HepG2 (cell line): ENCODE data around the gene COMP.
A peak's percentile ranks its signal among the peaks of the same experiment; 100 is the strongest.

ENCODE experiments used
- HDAC2 ChIP-seq: sonication (generic); formaldehyde crosslinking; IDR thresholded peaks from 2 replicates; pipeline ENCODE4 v1.4.0; 2020; ENCODE audit warnings: missing genetic modification reagents
- MAFF ChIP-seq: IDR thresholded peaks from 2 replicates; pipeline ENCODE4 v1.6.1; 2011; ENCODE audit warnings: low read depth, low read length, improper control_type of control experiment
- MEF2D ChIP-seq: sonication (generic); formaldehyde crosslinking; IDR thresholded peaks from 2 replicates; pipeline ENCODE4 v1.5.1; 2020; ENCODE audit warnings: mild to moderate bottlenecking, missing genetic modification reagents
- NCOA2 ChIP-seq: sonication (generic); formaldehyde crosslinking; IDR thresholded peaks from 2 replicates; pipeline ENCODE4 v1.8.0; 2022; ENCODE audit warnings: inconsistent platforms
- PREB ChIP-seq: sonication (generic); formaldehyde crosslinking; IDR thresholded peaks from 2 replicates; pipeline ENCODE4 v1.4.0; 2020; ENCODE audit warnings: missing genetic modification reagents
- RAD21 ChIP-seq: fragments of 450-650 bp; formaldehyde crosslinking; IDR thresholded peaks from 2 replicates; pipeline ENCODE4 v1.5.0; 2020; ENCODE audit warnings: mild to moderate bottlenecking
- SOX6 ChIP-seq, 2 experiments: fragments of 450-650 bp in 1 of 2; sonication (generic) in 1 of 2; formaldehyde crosslinking in 1 of 2; IDR thresholded peaks; 2 replicates each; pipeline versions ENCODE4 v1.4.0 to v1.6.1; 2017 to 2020; ENCODE audit warnings: antibody characterized with exemption in 1 of 2, mild to moderate bottlenecking in 1 of 2, missing genetic modification reagents in 1 of 2
- THAP8 ChIP-seq: sonication (generic); formaldehyde crosslinking; IDR thresholded peaks from 2 replicates; pipeline ENCODE4 v1.5.1; 2020; ENCODE audit warnings: missing genetic modification reagents, mild to moderate bottlenecking, borderline replicate concordance
- ZNF607 ChIP-seq: sonication (generic); formaldehyde crosslinking; IDR thresholded peaks from 2 replicates; pipeline ENCODE4 v1.5.1; 2020; ENCODE audit warnings: missing genetic modification reagents, mild to moderate bottlenecking, borderline replicate concordance
- ZNF609 ChIP-seq: sonication (generic); formaldehyde crosslinking; IDR thresholded peaks from 2 replicates; pipeline ENCODE4 v1.4.0; 2020; ENCODE audit warnings: mild to moderate bottlenecking, missing genetic modification reagents, borderline replicate concordance
- ZZZ3 ChIP-seq: sonication (generic); formaldehyde crosslinking; IDR thresholded peaks from 2 replicates; pipeline ENCODE4 v1.4.0; 2020; ENCODE audit warnings: missing genetic modification reagents, mild to moderate bottlenecking, borderline replicate concordance

- no peak for TF ChIP-seq MAFF
- TF ChIP-seq SOX6 (IDR thresholded peaks at IDR 0.05), result no peak
- no peak for TF ChIP-seq SOX6 (CRISPR knock-in tag; IDR thresholded peaks at IDR 0.05)
- no peak for TF ChIP-seq ZNF609 (CRISPR knock-in tag)
- TF ChIP-seq HDAC2 (CRISPR knock-in tag), result 0 out of 2 replicates have a peak, but pooled peaks have one; percentile 7
- no peak for TF ChIP-seq ZZZ3 (CRISPR knock-in tag)
- no peak for TF ChIP-seq MEF2D (CRISPR knock-in tag)
- TF ChIP-seq PREB (CRISPR knock-in tag), result no peak
- no peak for TF ChIP-seq THAP8 (CRISPR knock-in tag)
- TF ChIP-seq NCOA2, result no peak
- no peak for TF ChIP-seq RAD21 (CRISPR knock-in tag)
- TF ChIP-seq ZNF607 (CRISPR knock-in tag), result no peak
Measured at GRCh38 chr19:18804643-18805042, 13.5 kb upstream of the COMP start.
